GM10266 (cell line): ENCODE data around the gene COPG1.

Source experiments
- DNase-seq: peaks from one replicate; pipeline ENCODE4 v3.0.0; 2012; ENCODE audit errors: extremely low spot score
- TF ChIP-seq, protein P1 (sequence below): IDR thresholded peaks from 2 replicates; pipeline ENCODE4 v1.5.1; 2012; ENCODE audit warnings: mild to moderate bottlenecking, low read depth; ENCODE audit not compliant: control insufficient read depth, insufficient read depth; ENCODE audit errors: missing control alignments

The COPG1 gene

DNA sequence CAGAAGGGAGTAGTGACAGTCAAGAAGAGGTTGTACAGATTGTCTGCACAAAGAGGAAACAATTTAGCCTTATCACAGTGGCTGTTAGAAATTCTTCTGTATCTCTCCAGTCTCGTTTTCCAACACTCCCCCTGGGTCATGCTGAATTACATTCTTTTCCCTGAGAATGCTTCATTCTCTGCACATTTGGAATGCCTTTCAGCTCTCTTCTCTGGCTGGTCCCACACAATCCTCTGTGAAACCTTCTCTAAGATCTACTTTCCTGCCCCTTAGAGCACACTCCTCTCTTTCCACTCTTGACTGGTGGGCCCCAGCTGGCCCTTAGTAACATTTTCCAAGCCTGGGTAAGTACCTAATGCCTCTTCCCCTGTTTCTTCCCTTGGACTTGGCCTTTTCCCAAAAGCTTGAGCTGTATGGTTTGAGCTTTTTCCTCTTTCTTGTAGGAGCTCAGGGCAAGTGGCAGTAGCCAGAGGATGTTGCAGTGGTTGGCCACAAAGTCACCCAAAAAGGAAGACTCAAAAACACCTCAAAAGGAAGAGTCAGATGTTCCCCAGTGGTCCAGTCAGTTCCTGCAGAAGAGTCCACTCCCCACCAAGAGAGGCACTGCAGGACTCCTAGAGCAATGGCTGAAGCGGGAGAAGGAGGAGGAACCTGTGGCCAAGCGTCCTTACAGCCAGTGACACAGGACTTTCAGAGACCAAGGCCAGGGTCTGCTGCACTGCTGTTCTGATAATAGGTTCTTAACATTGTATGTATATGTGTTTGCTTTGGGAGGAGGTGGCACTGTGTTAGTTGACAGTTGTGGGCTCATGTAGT lies 54.9 kb downstream of the COPG1 start:
- no peak for DNase-seq
- TF ChIP-seq, protein P1, sequence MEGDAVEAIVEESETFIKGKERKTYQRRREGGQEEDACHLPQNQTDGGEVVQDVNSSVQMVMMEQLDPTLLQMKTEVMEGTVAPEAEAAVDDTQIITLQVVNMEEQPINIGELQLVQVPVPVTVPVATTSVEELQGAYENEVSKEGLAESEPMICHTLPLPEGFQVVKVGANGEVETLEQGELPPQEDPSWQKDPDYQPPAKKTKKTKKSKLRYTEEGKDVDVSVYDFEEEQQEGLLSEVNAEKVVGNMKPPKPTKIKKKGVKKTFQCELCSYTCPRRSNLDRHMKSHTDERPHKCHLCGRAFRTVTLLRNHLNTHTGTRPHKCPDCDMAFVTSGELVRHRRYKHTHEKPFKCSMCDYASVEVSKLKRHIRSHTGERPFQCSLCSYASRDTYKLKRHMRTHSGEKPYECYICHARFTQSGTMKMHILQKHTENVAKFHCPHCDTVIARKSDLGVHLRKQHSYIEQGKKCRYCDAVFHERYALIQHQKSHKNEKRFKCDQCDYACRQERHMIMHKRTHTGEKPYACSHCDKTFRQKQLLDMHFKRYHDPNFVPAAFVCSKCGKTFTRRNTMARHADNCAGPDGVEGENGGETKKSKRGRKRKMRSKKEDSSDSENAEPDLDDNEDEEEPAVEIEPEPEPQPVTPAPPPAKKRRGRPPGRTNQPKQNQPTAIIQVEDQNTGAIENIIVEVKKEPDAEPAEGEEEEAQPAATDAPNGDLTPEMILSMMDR: no peak

DNA sequence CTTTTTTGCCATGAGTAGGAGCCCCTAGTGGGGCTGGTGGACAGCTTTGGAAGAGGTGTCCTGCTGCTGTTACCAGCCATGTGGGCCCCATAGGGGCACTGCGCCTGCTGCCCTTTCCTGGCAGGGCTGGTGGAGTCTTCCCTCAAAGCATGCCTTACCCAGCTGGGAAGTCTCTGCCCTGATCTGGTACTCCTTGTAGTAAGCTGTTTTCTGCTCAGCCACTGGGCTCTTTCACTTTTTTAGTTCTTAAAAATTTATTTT lies 55.5 kb downstream of the COPG1 start:
- TF ChIP-seq, protein P1: no peak
- DNase-seq: no peak

DNA sequence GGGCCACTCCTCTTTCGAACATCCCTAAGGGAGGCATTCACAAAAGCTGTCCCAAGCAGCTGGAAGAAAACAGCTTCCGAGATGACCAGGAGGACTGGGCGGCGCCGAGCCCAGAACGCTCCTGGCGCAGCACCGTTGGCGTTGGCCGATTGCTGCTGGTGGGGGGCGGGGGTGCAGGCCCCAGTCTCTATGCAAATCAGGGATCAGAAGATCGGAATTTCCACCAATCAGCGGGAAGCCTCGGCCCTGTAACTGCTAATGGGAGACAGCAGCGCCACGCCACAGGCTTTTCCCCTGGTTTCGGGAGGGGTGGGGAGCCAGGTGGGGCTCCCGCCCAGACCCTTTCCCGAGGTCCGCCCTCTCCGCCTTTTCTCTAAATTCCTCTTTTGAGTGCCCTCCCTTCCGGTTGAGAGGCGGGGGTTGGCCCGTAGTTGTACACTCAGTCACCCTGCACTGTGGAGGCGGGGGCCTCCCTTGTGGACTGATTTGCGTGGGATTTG lies 56.2 kb downstream of the COPG1 start:
- TF ChIP-seq, protein P1: no peak
- DNase-seq: peak; percentile 45

DNA sequence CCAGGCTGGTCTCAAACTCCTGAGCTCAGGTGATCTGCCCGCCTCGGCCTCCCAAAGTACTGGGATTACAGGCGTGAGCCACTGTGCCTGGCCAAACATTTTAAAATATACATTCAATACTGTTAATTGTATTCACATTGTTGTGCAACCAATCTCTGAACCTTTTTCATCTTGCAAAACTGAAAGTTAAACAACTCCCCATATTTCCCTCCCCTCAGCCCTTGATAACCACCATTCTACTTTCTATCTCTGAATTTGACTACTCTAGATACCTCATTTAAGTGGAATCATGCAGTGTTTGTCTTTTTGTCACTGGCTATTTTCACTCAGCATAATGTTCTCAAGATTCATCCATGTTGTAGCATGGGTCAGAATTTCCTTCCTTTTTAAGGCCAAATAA lies 59.2 kb downstream of the COPG1 start:
- DNase-seq: no peak
- TF ChIP-seq, protein P1: no peak

DNA sequence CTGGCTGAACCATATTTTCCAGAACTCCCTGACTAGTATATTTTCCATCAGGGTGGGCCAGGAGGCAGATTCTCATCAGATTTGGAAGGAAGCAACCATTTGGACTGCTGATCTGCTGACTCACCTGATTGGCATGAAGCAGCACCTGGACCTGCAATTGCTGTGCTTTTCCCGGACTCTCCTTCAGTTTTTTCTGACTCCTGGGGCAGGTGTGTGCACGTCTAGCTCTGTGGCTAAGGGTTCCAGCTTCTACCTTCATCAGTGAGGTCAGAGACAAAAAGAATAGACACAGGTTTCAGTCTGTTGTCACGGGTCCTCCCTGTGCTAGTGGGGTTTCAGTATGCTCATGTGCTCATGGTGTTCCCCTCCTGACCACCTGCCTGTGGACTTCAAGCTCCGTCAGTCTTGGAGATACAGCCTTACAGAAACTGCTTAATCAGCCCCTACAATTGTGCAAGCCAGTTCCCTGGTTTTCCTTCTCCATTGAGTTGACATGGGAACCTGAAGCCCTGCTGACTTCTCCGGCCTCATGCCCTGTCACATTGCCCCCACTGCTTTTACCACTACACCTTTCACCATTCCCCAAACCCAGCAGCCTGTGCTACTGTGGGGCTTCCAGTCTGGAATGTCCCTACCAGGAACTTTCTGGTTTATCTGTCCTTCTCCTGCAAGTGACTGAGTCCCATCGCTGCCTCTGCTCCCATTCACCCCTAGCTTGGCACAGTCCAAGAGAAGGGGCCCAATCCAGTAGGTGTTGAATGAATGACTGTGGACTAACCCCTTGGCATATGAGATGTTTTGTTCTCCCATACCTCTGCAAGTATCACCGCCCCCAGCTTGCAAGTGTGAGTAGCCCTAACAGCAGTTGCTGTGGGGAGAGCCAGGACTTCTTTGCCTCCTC lies 61.0 kb downstream of the COPG1 start:
- TF ChIP-seq, protein P1: no peak
- peak; percentile 76 for DNase-seq

DNA sequence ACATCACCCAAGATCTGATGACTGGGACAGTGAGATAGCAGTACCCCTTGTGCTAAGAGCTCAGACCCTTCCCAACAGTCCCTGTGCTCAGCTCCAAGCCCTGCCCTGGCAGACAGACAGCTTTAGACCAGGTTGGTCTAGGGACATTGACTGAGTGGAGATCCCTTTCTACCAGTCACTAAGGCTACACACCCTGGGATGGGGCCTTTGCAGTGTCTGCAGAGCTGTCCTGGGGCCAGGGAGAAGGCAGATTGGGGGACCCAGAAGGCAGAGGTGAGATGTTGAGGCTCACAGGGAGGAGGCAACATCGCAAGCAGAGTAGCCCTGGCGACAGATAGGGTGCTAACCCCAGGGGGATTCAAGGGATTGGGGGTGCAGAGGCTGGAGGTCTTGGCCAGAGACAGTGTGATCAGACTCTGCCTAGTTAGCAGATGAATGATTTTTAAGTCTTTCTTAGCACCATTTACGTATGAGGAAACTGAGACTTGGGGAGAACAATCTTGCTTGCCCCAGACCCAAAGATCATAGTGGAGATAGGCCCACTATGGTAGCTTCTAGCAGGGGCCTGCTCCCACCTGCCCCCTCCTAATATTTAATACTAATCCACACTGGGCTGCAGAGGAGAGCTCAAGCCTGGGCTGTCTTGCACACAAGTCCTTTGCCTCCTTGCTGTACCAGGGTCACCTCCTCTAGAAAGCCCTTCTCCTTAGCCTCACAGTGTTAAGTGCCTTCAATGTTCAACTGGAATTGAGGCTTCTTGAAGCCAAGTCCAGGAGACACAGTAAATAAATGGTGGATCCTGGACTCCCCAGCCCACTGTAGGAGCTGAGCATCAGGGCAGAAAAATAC lies 61.9 kb downstream of the COPG1 start:
- no peak for DNase-seq
- TF ChIP-seq, protein P1: no peak
